Hepatic stellate cell (primary cell): ENCODE measurements around the gene RNF212B.
"Not testable (repeated sequence)": the region's sequence is repeated elsewhere in the genome, so short reads cannot be mapped to it uniquely, and the experiment has no call there.

Experiments
- DNase-seq: peaks from one replicate; pipeline ENCODE4 v3.0.0; 2011; ENCODE audit warnings: low spot score

Gene RNF212B

GRCh38 chr14:23237772-23238594, at the start of gene RNF212B:
RNF212B (plus strand) TSS chr14:23237936; CDS start chr14:23240346, 2,410 bp downstream.
- DNase-seq: peak; percentile 50

- DNase-seq: no peak
Measured at GRCh38 chr14:23193432-23193831, 44.3 kb upstream of the RNF212B start.

GRCh38 chr14:23195552-23196101, 42.1 kb upstream of the RNF212B start:
- DNase-seq: no peak

GRCh38 chr14:23196487-23196886, 41.2 kb upstream of the RNF212B start:
- not testable (repeated sequence) for DNase-seq

- not testable (repeated sequence) for DNase-seq
Measured at GRCh38 chr14:23199141-23199540, 38.6 kb upstream of the RNF212B start.

GRCh38 chr14:23202001-23202400, 35.7 kb upstream of the RNF212B start:
- DNase-seq: no peak

- DNase-seq: no peak
Measured at GRCh38 chr14:23206422-23207145, 31.2 kb upstream of the RNF212B start.

GRCh38 chr14:23207146-23207540, 30.6 kb upstream of the RNF212B start:
- no peak for DNase-seq

- no peak for DNase-seq
Measured at GRCh38 chr14:23208324-23208723, 29.4 kb upstream of the RNF212B start.

GRCh38 chr14:23209651-23210423, 27.9 kb upstream of the RNF212B start:
- no peak for DNase-seq

- no peak for DNase-seq
Measured at GRCh38 chr14:23215421-23215820, 22.3 kb upstream of the RNF212B start.

GRCh38 chr14:23217032-23218020, 20.4 kb upstream of the RNF212B start:
- DNase-seq: no peak

- DNase-seq: no peak
Measured at GRCh38 chr14:23219075-23219474, 18.7 kb upstream of the RNF212B start.

- not testable (repeated sequence) for DNase-seq
Measured at GRCh38 chr14:23224958-23225357, 12.8 kb upstream of the RNF212B start.

GRCh38 chr14:23227566-23227965, 10.2 kb upstream of the RNF212B start:
- no peak for DNase-seq

- DNase-seq: no peak
Measured at GRCh38 chr14:23228812-23229211, 8.9 kb upstream of the RNF212B start.

GRCh38 chr14:23232241-23232808, 5.4 kb upstream of the RNF212B start:
- not testable (repeated sequence) for DNase-seq

- DNase-seq: no peak
Measured at GRCh38 chr14:23240661-23241060, 2.9 kb downstream of the RNF212B start.

- not testable (repeated sequence) for DNase-seq
Measured at GRCh38 chr14:23241061-23241715, 3.5 kb downstream of the RNF212B start.

- DNase-seq: no peak
Measured at GRCh38 chr14:23242076-23242475, 4.3 kb downstream of the RNF212B start.
